GM12873 (cell line): ENCODE measurements around the gene LCE3B.

ENCODE experiments used
- CTCF ChIP-seq: IDR thresholded peaks from 2 replicates; pipeline ENCODE4 v1.5.1; 2012; ENCODE audit warnings: low read depth, mild to moderate bottlenecking, moderate library complexity, low read length, control low read depth; ENCODE audit not compliant: insufficient read depth; ENCODE audit errors: missing control alignments

Gene LCE3B

GRCh38 chr1:152657677-152658076 is 44.1 kb downstream of the LCE3B start:
- no peak for TF ChIP-seq CTCF

- TF ChIP-seq CTCF: no peak
Measured at GRCh38 chr1:152658649-152659048, 45.0 kb downstream of the LCE3B start.

GRCh38 chr1:152663098-152663497 is 49.5 kb downstream of the LCE3B start, which contains the start of gene LCE2D:
Gene LCE2D, plus strand, starts transcription at chr1:152663380. Its CDS starts 726 bp downstream, at chr1:152664106.
- no peak for TF ChIP-seq CTCF
